G401 (cell line): ENCODE data around the gene LTA. TPM values are rescaled to one million over a fixed set of nuclear protein-coding genes. Genes with fewer than 3 reads are reported as not detected.

ENCODE experiments used
- DNase-seq: peaks from one replicate; pipeline ENCODE4 v3.0.0-alpha.2; 2015; ENCODE audit warnings: low spot score
- in situ Hi-C: cut with HindIII; loops from 2 replicates; pipeline ENCODE4 v1.10.0; 2016; ENCODE audit warnings: low sequenced_read_pairs, mixed read lengths
- total RNA-seq: library from RNA; depleted of rRNA; stranded (reverse); fragments of >200 nt; shearing (Covaris generic); gene quantifications from 2 replicates; pipeline ENCODE4 v1.2.3, GENCODE V29; 2014; rRNA removed

LTA gene
- total RNA-seq, 1 experiment from 2014 or later, result not detected

GRCh38 chr6:31617010-31617409 lies 44.9 kb downstream of the LTA start:
- in situ Hi-C loops, result no loop called here
- DNase-seq, result no peak

DNA sequence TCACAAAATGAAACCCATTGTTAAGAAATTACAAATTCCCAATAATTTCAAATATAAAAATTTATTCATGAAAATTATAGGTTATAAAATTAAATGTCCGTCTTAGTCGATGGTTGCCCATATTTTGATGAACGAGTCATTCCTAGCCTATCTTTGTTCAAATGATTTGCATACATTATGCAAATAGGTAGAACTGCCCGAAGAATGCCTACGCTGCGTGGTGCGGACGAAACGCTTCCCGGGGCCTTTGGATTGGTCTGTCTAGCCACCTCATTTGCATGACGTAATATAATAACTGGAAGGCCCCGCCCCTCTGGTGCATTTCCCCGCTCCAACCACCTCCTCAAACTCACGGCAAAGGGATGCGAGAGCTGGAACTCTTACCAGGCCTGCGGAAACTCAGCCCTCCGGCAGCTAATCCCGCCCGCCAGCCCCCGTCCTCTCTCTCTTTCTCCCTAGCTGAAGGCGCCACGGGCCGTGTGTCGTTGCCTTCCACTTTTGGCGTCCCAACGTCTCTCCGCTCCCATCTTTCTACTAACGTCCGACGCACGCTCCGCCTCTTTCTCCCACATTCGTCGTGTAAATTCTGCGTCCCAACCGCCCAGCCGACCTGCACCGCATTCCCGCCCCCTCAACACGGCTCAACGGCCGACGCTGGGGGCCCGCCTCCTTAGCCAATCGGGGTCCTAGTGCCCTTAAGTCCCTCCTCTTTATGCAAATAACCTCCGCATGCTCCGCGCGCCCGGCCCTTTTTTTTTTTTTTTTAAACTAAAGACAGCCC lies 47.9 kb downstream of the LTA start:
- DNase-seq, result peak; percentile 100
- in situ Hi-C loops, result no loop called here

- in situ Hi-C loops, result no loop called here
- peak; percentile 65 for DNase-seq
Observed at GRCh38 chr6:31620586-31621319, 48.7 kb downstream of the LTA start, which contains the start of gene PRRC2A. Gene PRRC2A, plus strand, starts transcription at chr6:31620715. Its CDS starts 2,075 bp downstream, at chr6:31622790.

- DNase-seq, result peak; percentile 26
- in situ Hi-C loops, result no loop called here
Observed at GRCh38 chr6:31621320-31621939, 49.3 kb downstream of the LTA start.

DNA sequence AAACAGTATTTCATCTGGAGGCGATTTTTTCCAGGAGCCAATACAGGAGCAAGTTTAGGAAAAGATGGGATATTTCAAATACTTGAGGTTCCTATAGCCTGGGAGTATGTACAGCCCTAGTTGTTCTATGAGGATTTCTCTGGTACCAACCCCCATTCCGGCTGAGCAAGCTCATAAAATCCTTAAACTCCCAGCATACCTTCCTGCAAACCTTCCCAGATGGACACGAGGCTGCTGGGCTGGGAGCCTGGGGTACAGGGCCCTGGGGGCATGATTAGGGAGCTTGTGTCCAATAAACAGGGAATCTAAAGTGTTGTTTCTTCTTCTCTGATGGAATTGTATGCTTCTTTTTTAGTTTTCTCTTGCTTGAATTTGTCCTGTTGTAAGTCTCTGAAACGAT lies 49.9 kb downstream of the LTA start:
- DNase-seq, result peak; percentile 23
- in situ Hi-C loops, result no loop called here

GRCh38 chr6:31622684-31623091 lies 50.6 kb downstream of the LTA start:
- DNase-seq, result no peak
- in situ Hi-C loops, result no loop called here

Other genes starting within 250 kb of the LTA start
- gene HLA-B, start 215.1 kb upstream of the LTA start, total RNA-seq, result 9.0 and 25.4 TPM in 2 replicates
- 40.3 and 44.1 TPM in 2 replicates for gene MICA, start 168.7 kb upstream of the LTA start, total RNA-seq
- gene MICB, start 74.1 kb upstream of the LTA start, total RNA-seq, result 15.0 and 18.3 TPM in 2 replicates
- 2.1 TPM in 1 of 2 replicates, not detected in the other for gene MCCD1, start 43.3 kb upstream of the LTA start, total RNA-seq
- gene DDX39B, start 30.3 kb upstream of the LTA start, total RNA-seq, result 771 and 792 TPM in 2 replicates
- gene ATP6V1G2, start 25.7 kb upstream of the LTA start, total RNA-seq, result 3.8 and 4.9 TPM in 2 replicates
- 19.8 and 24.9 TPM in 2 replicates for gene NFKBIL1, start 24.7 kb upstream of the LTA start, total RNA-seq
- 0.14 TPM in 1 of 2 replicates, not detected in the other for gene TNF, start 3.3 kb downstream of the LTA start, total RNA-seq
- 0.51 TPM in 1 of 2 replicates, not detected in the other for gene LTB, start 10.1 kb downstream of the LTA start, total RNA-seq
- gene LST1, start 14.0 kb downstream of the LTA start, total RNA-seq, result not detected in 2 replicates
- not detected in 2 replicates for gene NCR3, start 20.7 kb downstream of the LTA start, total RNA-seq
- 36.6 and 57.5 TPM in 2 replicates for gene AIF1, start 42.9 kb downstream of the LTA start, total RNA-seq
- gene PRRC2A, start 48.4 kb downstream of the LTA start, total RNA-seq, result 62.1 and 62.4 TPM in 2 replicates
- gene BAG6, start 80.4 kb downstream of the LTA start, total RNA-seq, result 257 and 311 TPM in 2 replicates
- 2.3 and 3.6 TPM in 2 replicates for gene APOM, start 83.6 kb downstream of the LTA start, total RNA-seq
- 12.4 and 16.2 TPM in 2 replicates for gene C6orf47, start 88.5 kb downstream of the LTA start, total RNA-seq
- 24.9 and 31.6 TPM in 2 replicates for gene GPANK1, start 92.7 kb downstream of the LTA start, total RNA-seq
- 105 and 107 TPM in 2 replicates for gene CSNK2B, start 93.8 kb downstream of the LTA start, total RNA-seq
- 2.0 TPM in 1 of 2 replicates, not detected in the other for gene LY6G5B, start 97.7 kb downstream of the LTA start, total RNA-seq
- gene LY6G5C, start 108.8 kb downstream of the LTA start, total RNA-seq, result not detected in 2 replicates
- 43.9 and 47.3 TPM in 2 replicates for gene ABHD16A, start 131.0 kb downstream of the LTA start, total RNA-seq
- gene LY6G6F, start 134.6 kb downstream of the LTA start, total RNA-seq, result 1.1 TPM in 1 of 2 replicates, not detected in the other
- not detected in 2 replicates for gene LY6G6D, start 143.1 kb downstream of the LTA start, total RNA-seq
- not detected in 2 replicates for gene LY6G6C, start 149.5 kb downstream of the LTA start, total RNA-seq
- gene MPIG6B, start 151.1 kb downstream of the LTA start, total RNA-seq, result not detected in 2 replicates
- 141 and 183 TPM in 2 replicates for gene DDAH2, start 157.0 kb downstream of the LTA start, total RNA-seq
- gene CLIC1, start 164.2 kb downstream of the LTA start, total RNA-seq, result 868 and 869 TPM in 2 replicates
- gene MSH5, start 167.7 kb downstream of the LTA start, total RNA-seq, result 3.2 and 7.1 TPM in 2 replicates
- 13.0 and 15.4 TPM in 2 replicates for gene SAPCD1, start 190.4 kb downstream of the LTA start, total RNA-seq
- 0.78 and 1.7 TPM in 2 replicates for gene VWA7, start 205.0 kb downstream of the LTA start, total RNA-seq
- 133 and 152 TPM in 2 replicates for gene VARS1, start 223.5 kb downstream of the LTA start, total RNA-seq
- gene LSM2, start 234.7 kb downstream of the LTA start, total RNA-seq, result 64.0 and 104 TPM in 2 replicates
- 0.75 and 0.98 TPM in 2 replicates for gene HSPA1L, start 243.0 kb downstream of the LTA start, total RNA-seq
- gene HSPA1A, start 243.3 kb downstream of the LTA start, total RNA-seq, result 0.25 TPM in 1 of 2 replicates, not detected in the other